Fibroblast of peridontal ligament (primary cell): ENCODE data around the gene MYL5.
A peak's percentile ranks its signal among the peaks of the same experiment; 100 is the strongest.
"Not testable (repeated sequence)": the region's sequence is repeated elsewhere in the genome, so short reads cannot be mapped to it uniquely, and the experiment has no call there.

ENCODE experiments used
- DNase-seq: peaks from one replicate; pipeline ENCODE4 v3.0.0-alpha.2; 2010; ENCODE audit errors: extremely low read depth

MYL5 gene

GRCh38 chr4:686413-687040, 12.2 kb downstream of the MYL5 start:
- no peak for DNase-seq

GRCh38 chr4:687048-687970, 13.0 kb downstream of the MYL5 start:
- peak; percentile 65 for DNase-seq

GRCh38 chr4:687971-688853, 13.9 kb downstream of the MYL5 start:
- no peak for DNase-seq

GRCh38 chr4:688854-689681, 14.7 kb downstream of the MYL5 start, which contains the start of gene SLC49A3:
TSS of gene SLC49A3 (minus strand) at chr4:689151. CDS start at chr4:689127, 24 bp downstream.
- DNase-seq, result no peak

GRCh38 chr4:689723-690122, 15.4 kb downstream of the MYL5 start:
- no peak for DNase-seq

- DNase-seq, result no peak
Measured at GRCh38 chr4:692771-693554, 18.6 kb downstream of the MYL5 start.

GRCh38 chr4:694341-694940, 20.1 kb downstream of the MYL5 start:
- not testable (repeated sequence) for DNase-seq

- no peak for DNase-seq
Measured at GRCh38 chr4:699816-700580, 25.7 kb downstream of the MYL5 start.

- DNase-seq, result no peak
Measured at GRCh38 chr4:700587-701264, 26.4 kb downstream of the MYL5 start.

GRCh38 chr4:702618-703048, 28.3 kb downstream of the MYL5 start:
- DNase-seq, result no peak

- DNase-seq, result no peak
Measured at GRCh38 chr4:703336-704197, 29.2 kb downstream of the MYL5 start.

GRCh38 chr4:704198-704891, 30.0 kb downstream of the MYL5 start:
- DNase-seq, result no peak

GRCh38 chr4:704971-705277, 30.6 kb downstream of the MYL5 start:
- DNase-seq, result no peak

GRCh38 chr4:705278-706082, 31.1 kb downstream of the MYL5 start, which contains the start of gene PCGF3:
TSS of gene PCGF3 (plus strand) at chr4:705832. CDS start at chr4:733681, 27,849 bp downstream.
- peak; percentile 88 for DNase-seq

- DNase-seq, result not testable (repeated sequence)
Measured at GRCh38 chr4:706083-706633, 31.8 kb downstream of the MYL5 start.
